ENCODE results near the gene CACHD1.

DNA sequence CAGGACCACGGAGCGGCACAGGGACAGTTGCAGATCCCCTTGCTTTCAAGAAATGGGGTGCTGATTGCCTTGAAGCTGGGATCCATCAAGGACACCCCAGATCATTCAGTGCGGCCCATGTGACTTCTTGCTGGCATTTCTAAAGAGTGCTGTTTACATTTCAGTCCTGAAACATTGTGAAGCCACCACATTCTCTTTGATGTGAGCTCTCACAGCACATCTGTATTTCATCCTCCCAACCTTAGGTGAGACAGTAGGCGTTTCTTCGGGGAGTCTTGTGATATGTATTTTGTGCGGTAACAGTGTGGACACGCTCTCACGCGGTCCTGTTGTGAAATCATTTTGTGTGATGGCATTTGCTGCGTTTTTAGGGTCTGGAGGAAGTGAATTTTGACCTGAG, 57.2 kb downstream of the CACHD1 start:
- TF ChIP-seq POLR2A (IDR thresholded peaks at IDR 0.05; ENCODE audit: extremely low read depth, insufficient read length) = no peak
- no peak for TF ChIP-seq CTCF (IDR thresholded peaks at IDR 0.05; ENCODE audit: low read depth, low read length)
- TF ChIP-seq, protein P1, sequence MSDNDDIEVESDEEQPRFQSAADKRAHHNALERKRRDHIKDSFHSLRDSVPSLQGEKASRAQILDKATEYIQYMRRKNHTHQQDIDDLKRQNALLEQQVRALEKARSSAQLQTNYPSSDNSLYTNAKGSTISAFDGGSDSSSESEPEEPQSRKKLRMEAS (IDR thresholded peaks at IDR 0.05; ENCODE audit: low read depth, low read length) = no peak

Measured in NB4 (cell line).